ENCODE data around the gene CAPN5. TPM values are rescaled to one million over a fixed set of nuclear protein-coding genes. Genes with fewer than 3 reads are reported as not detected.
A peak's percentile ranks its signal among the peaks of the same experiment; 100 is the strongest.
"Not testable (repeated sequence)": the region's sequence is repeated elsewhere in the genome, so short reads cannot be mapped to it uniquely, and the experiment has no call there.

CAPN5 gene
- total RNA-seq (10 to 100 TPM in 1 of 2 donors, 1 to 10 TPM in 1; 6.5 to 25.8 TPM), polyA plus RNA-seq (10 to 100 TPM; 18.1 to 18.3 TPM)

GRCh38 chr11:77066229-77067042, at the start of gene CAPN5:
Gene CAPN5 (plus strand): TSS chr11:77066971. CDS start chr11:77084887, 17,916 bp downstream.
- Histone ChIP-seq H3K27me3 (ENCODE audit: control insufficient read depth in 4 of 4, insufficient read depth in 4 of 4, low read length in 3 of 4) (no peaks in the 10 kb centered on the region), H3K27ac (ENCODE audit: low read depth in 1 of 2, low read length in 2 of 2) (peak within 1 kb of the TSS; percentile 94), H3K36me3 (ENCODE audit: control insufficient read depth in 4 of 4, insufficient read depth in 3 of 4, low read depth in 1 of 4, low read length in 3 of 4) (no peaks in the 10 kb centered on the region), H3K9ac (ENCODE audit: low read depth in 1 of 2, low read length in 2 of 2) (peak within 1 kb of the TSS; percentile 76 to 88), H3K4me3 (ENCODE audit: low read depth in 1 of 3, low read length in 3 of 3) (peak within 1 kb of the TSS; percentile 55 to 84 (median 64)), H3K4me1 (ENCODE audit: control insufficient read depth in 4 of 4, insufficient read depth in 4 of 4, low read length in 3 of 4) (peaks cover 9 to 70% (median 54%) of the 10 kb centered on the region in 4 donors), H3K9me3 (ENCODE audit: control insufficient read depth in 4 of 4, low read length in 3 of 4) (no peaks in the 10 kb centered on the region)
- peak; percentile 44 for TF ChIP-seq YY1 (IDR thresholded peaks at IDR 0.05)
- TF ChIP-seq, protein P1, sequence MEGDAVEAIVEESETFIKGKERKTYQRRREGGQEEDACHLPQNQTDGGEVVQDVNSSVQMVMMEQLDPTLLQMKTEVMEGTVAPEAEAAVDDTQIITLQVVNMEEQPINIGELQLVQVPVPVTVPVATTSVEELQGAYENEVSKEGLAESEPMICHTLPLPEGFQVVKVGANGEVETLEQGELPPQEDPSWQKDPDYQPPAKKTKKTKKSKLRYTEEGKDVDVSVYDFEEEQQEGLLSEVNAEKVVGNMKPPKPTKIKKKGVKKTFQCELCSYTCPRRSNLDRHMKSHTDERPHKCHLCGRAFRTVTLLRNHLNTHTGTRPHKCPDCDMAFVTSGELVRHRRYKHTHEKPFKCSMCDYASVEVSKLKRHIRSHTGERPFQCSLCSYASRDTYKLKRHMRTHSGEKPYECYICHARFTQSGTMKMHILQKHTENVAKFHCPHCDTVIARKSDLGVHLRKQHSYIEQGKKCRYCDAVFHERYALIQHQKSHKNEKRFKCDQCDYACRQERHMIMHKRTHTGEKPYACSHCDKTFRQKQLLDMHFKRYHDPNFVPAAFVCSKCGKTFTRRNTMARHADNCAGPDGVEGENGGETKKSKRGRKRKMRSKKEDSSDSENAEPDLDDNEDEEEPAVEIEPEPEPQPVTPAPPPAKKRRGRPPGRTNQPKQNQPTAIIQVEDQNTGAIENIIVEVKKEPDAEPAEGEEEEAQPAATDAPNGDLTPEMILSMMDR (IDR thresholded peaks at IDR 0.05; ENCODE audit: low read depth, low read length, missing input control) = peak; percentile 24
- TF ChIP-seq HNF4A (conservative IDR thresholded peaks at IDR 0.05) = no peak
- TF ChIP-seq, protein P2, sequence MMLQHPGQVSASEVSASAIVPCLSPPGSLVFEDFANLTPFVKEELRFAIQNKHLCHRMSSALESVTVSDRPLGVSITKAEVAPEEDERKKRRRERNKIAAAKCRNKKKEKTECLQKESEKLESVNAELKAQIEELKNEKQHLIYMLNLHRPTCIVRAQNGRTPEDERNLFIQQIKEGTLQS (IDR thresholded peaks at IDR 0.05) = no peak
- TF ChIP-seq, protein P3, sequence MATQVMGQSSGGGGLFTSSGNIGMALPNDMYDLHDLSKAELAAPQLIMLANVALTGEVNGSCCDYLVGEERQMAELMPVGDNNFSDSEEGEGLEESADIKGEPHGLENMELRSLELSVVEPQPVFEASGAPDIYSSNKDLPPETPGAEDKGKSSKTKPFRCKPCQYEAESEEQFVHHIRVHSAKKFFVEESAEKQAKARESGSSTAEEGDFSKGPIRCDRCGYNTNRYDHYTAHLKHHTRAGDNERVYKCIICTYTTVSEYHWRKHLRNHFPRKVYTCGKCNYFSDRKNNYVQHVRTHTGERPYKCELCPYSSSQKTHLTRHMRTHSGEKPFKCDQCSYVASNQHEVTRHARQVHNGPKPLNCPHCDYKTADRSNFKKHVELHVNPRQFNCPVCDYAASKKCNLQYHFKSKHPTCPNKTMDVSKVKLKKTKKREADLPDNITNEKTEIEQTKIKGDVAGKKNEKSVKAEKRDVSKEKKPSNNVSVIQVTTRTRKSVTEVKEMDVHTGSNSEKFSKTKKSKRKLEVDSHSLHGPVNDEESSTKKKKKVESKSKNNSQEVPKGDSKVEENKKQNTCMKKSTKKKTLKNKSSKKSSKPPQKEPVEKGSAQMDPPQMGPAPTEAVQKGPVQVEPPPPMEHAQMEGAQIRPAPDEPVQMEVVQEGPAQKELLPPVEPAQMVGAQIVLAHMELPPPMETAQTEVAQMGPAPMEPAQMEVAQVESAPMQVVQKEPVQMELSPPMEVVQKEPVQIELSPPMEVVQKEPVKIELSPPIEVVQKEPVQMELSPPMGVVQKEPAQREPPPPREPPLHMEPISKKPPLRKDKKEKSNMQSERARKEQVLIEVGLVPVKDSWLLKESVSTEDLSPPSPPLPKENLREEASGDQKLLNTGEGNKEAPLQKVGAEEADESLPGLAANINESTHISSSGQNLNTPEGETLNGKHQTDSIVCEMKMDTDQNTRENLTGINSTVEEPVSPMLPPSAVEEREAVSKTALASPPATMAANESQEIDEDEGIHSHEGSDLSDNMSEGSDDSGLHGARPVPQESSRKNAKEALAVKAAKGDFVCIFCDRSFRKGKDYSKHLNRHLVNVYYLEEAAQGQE (IDR thresholded peaks at IDR 0.05) = peak; percentile 49
- TF ChIP-seq JUND (IDR thresholded peaks at IDR 0.05) = no peak
- TF ChIP-seq ZBTB33 (IDR thresholded peaks at IDR 0.05) = no peak
- TF ChIP-seq RAD21 (IDR thresholded peaks at IDR 0.05) = peak in 1 of 2 donors; percentile 5
- TF ChIP-seq NR2F2 (IDR thresholded peaks at IDR 0.05) = no peak
- TF ChIP-seq EGR1 (IDR thresholded peaks at IDR 0.05; ENCODE audit: low read depth in 2 of 2) = no peak
- peak; percentile 94 for DNase-seq (ENCODE audit: low spot score)
- under 1% methylated on average over 69 of the region's 69 CpGs for WGBS

GRCh38 chr11:77018396-77018924, 48.3 kb upstream of the CAPN5 start:
- WGBS = 88% methylated on average over 2 of the region's 2 CpGs
- not testable (repeated sequence) for DNase-seq (ENCODE audit: low spot score); H3K4me1 ChIP-seq (ENCODE audit: control insufficient read depth in 4 of 4, insufficient read depth in 4 of 4, low read length in 3 of 4); H3K27me3 ChIP-seq (ENCODE audit: control insufficient read depth in 4 of 4, insufficient read depth in 4 of 4, low read length in 3 of 4); H3K36me3 ChIP-seq (ENCODE audit: control insufficient read depth in 4 of 4, insufficient read depth in 3 of 4, low read depth in 1 of 4, low read length in 3 of 4); H3K9ac ChIP-seq (ENCODE audit: low read depth in 1 of 2, low read length in 2 of 2); H3K4me3 ChIP-seq (ENCODE audit: low read depth in 1 of 3, low read length in 3 of 3); H3K9me3 ChIP-seq (ENCODE audit: control insufficient read depth in 4 of 4, low read length in 3 of 4); H3K27ac ChIP-seq (ENCODE audit: low read depth in 1 of 2, low read length in 2 of 2)

Measured in liver (tissue), 9 donors.